ENCODE results near the gene CARD10. TPM values are rescaled to one million over a fixed set of nuclear protein-coding genes. Genes with fewer than 3 reads are reported as not detected.
A peak's percentile ranks its signal among the peaks of the same experiment; 100 is the strongest.

The CARD10 gene
- polyA plus RNA-seq, 3 donors = 0.03 TPM; not detected in 2

GRCh38 chr22:37503850-37504249 is 15.4 kb downstream of the CARD10 start:
- Histone ChIP-seq H3K4me3 (replicated peaks in 1 of 3; ENCODE audit: low read depth in 2 of 3, low read length in 3 of 3) (no peak overlapping the region), H3K9ac (ENCODE audit: insufficient read depth, low read length, poor library complexity, severe bottlenecking) (no peak overlapping the region), H3K36me3 (replicated peaks in 1 of 2; ENCODE audit: control insufficient read depth in 1 of 2, insufficient read depth in 2 of 2, low read length in 2 of 2) (no peaks in the 10 kb centered on the region), H3K79me2 (ENCODE audit: insufficient read depth, low read length) (no peaks in the 10 kb centered on the region), H3K4me2 (replicated peaks; ENCODE audit: extremely low read depth, low read length, poor library complexity, severe bottlenecking) (no peak overlapping the region), H2AFZ (ENCODE audit: insufficient read depth, low read depth, low read length, poor library complexity, severe bottlenecking) (no peak overlapping the region), H4K20me1 (ENCODE audit: insufficient read depth, low read length) (no peaks in the 10 kb centered on the region), H3K9me3 (replicated peaks in 1 of 2; ENCODE audit: control insufficient read depth in 1 of 2, insufficient read depth in 1 of 2, low read length in 2 of 2) (no peaks in the 10 kb centered on the region), H3K27ac (ENCODE audit: low read depth in 1 of 2, low read length in 2 of 2) (no peak overlapping the region), H3K4me1 (ENCODE audit: control insufficient read depth in 1 of 2, insufficient read depth in 2 of 2, low read length in 2 of 2) (peaks cover 0 to 5% of the 10 kb centered on the region in 2 donors), H3K27me3 (ENCODE audit: control insufficient read depth in 2 of 2, insufficient read depth in 2 of 2, low read length in 2 of 2) (peaks cover 0 to 4% of the 10 kb centered on the region in 2 donors)
- Mint-ChIP-seq H3K27ac (peak overlapping the region in 1 of 7 donors; percentile 64), H3K27me3 (ENCODE audit: low read depth in 3 of 3) (peaks cover 11 to 24% (median 12%) of the 10 kb centered on the region in 3 donors), H3K4me1 (peaks cover 12% of the 10 kb centered on the region), H3K9me3 (no peaks in the 10 kb centered on the region), H3K4me3 (no peak overlapping the region), H3K36me3 (no peaks in the 10 kb centered on the region)
- TF ChIP-seq CTCF (IDR thresholded peaks at IDR 0.05) = no peak
- intact Hi-C loops (cut with micrococcal nuclease) = no loop called here
- 63% methylated on average over 6 of the region's 11 CpGs for WGBS (ENCODE audit: insufficient coverage)
- peak in 2 of 3 donors; percentile 14 to 51 for DNase-seq

GRCh38 chr22:37503183-37503683 is 16.0 kb downstream of the CARD10 start:
- intact Hi-C loops (cut with micrococcal nuclease) = no loop called here
- no peak for DNase-seq
- Mint-ChIP-seq H3K27ac (no peak overlapping the region), H3K27me3 (ENCODE audit: low read depth in 3 of 3) (peaks cover 12 to 26% (median 12%) of the 10 kb centered on the region in 3 donors), H3K36me3 (no peaks in the 10 kb centered on the region), H3K9me3 (no peaks in the 10 kb centered on the region), H3K4me1 (peaks cover 12% of the 10 kb centered on the region), H3K4me3 (no peak overlapping the region)
- Histone ChIP-seq H3K4me1 (ENCODE audit: control insufficient read depth in 1 of 2, insufficient read depth in 2 of 2, low read length in 2 of 2) (peaks cover 0 to 5% of the 10 kb centered on the region in 2 donors), H3K27me3 (ENCODE audit: control insufficient read depth in 2 of 2, insufficient read depth in 2 of 2, low read length in 2 of 2) (peaks cover 0 to 4% of the 10 kb centered on the region in 2 donors), H2AFZ (ENCODE audit: insufficient read depth, low read depth, low read length, poor library complexity, severe bottlenecking) (no peak overlapping the region), H3K9ac (ENCODE audit: insufficient read depth, low read length, poor library complexity, severe bottlenecking) (no peak overlapping the region), H3K79me2 (ENCODE audit: insufficient read depth, low read length) (no peaks in the 10 kb centered on the region), H3K27ac (ENCODE audit: low read depth in 1 of 2, low read length in 2 of 2) (no peak overlapping the region), H3K4me2 (replicated peaks; ENCODE audit: extremely low read depth, low read length, poor library complexity, severe bottlenecking) (no peak overlapping the region), H3K9me3 (replicated peaks in 1 of 2; ENCODE audit: control insufficient read depth in 1 of 2, insufficient read depth in 1 of 2, low read length in 2 of 2) (no peaks in the 10 kb centered on the region), H3K36me3 (replicated peaks in 1 of 2; ENCODE audit: control insufficient read depth in 1 of 2, insufficient read depth in 2 of 2, low read length in 2 of 2) (no peaks in the 10 kb centered on the region), H3K4me3 (replicated peaks in 1 of 3; ENCODE audit: low read depth in 2 of 3, low read length in 3 of 3) (no peak overlapping the region), H4K20me1 (ENCODE audit: insufficient read depth, low read length) (no peaks in the 10 kb centered on the region)
- 100% methylated on average over 2 of the region's 3 CpGs for WGBS (ENCODE audit: insufficient coverage)
- TF ChIP-seq CTCF (IDR thresholded peaks at IDR 0.05) = no peak
